Measurements from ENCODE around the gene RASAL2.
"Not testable (repeated sequence)": the region's sequence is repeated elsewhere in the genome, so short reads cannot be mapped to it uniquely, and the experiment has no call there.

The RASAL2 gene

GRCh38 chr1:178344513-178345091 lies 250.7 kb downstream of the RASAL2 start:
- peak; percentile 87 to 89 for DNase-seq (ENCODE audit: low read depth in 2 of 2)

- DNase-seq (ENCODE audit: low read depth in 2 of 2): no peak
Measured at GRCh38 chr1:178345238-178345637, 251.3 kb downstream of the RASAL2 start.

- no peak for DNase-seq (ENCODE audit: low read depth in 2 of 2)
Measured at GRCh38 chr1:178345807-178346206, 251.9 kb downstream of the RASAL2 start.

GRCh38 chr1:178349801-178350200 lies 255.9 kb downstream of the RASAL2 start:
- no peak for DNase-seq (ENCODE audit: low read depth in 2 of 2)

- not testable (repeated sequence) for DNase-seq (ENCODE audit: low read depth in 2 of 2)
Measured at GRCh38 chr1:178351911-178352310, 258.0 kb downstream of the RASAL2 start.

GRCh38 chr1:178352790-178353416 lies 259.0 kb downstream of the RASAL2 start:
- DNase-seq (ENCODE audit: low read depth in 2 of 2): no peak

- no peak for DNase-seq (ENCODE audit: low read depth in 2 of 2)
Measured at GRCh38 chr1:178353524-178353923, 259.6 kb downstream of the RASAL2 start.

- DNase-seq (ENCODE audit: low read depth in 2 of 2): no peak
Measured at GRCh38 chr1:178354816-178355215, 260.9 kb downstream of the RASAL2 start.

GRCh38 chr1:178356299-178356698 lies 262.4 kb downstream of the RASAL2 start:
- no peak for DNase-seq (ENCODE audit: low read depth in 2 of 2)

- no peak for DNase-seq (ENCODE audit: low read depth in 2 of 2)
Measured at GRCh38 chr1:178358456-178358855, 264.6 kb downstream of the RASAL2 start.

- DNase-seq (ENCODE audit: low read depth in 2 of 2): no peak
Measured at GRCh38 chr1:178360421-178360820, 266.5 kb downstream of the RASAL2 start.

GRCh38 chr1:178361847-178362246 lies 267.9 kb downstream of the RASAL2 start:
- DNase-seq (ENCODE audit: low read depth in 2 of 2): no peak

- peak; percentile 56 to 62 for DNase-seq (ENCODE audit: low read depth in 2 of 2)
Measured at GRCh38 chr1:178362747-178363146, 268.8 kb downstream of the RASAL2 start.

GRCh38 chr1:178364782-178365181 lies 270.9 kb downstream of the RASAL2 start:
- no peak for DNase-seq (ENCODE audit: low read depth in 2 of 2)

- no peak for DNase-seq (ENCODE audit: low read depth in 2 of 2)
Measured at GRCh38 chr1:178367151-178367550, 273.2 kb downstream of the RASAL2 start.

- no peak for DNase-seq (ENCODE audit: low read depth in 2 of 2)
Measured at GRCh38 chr1:178368208-178368607, 274.3 kb downstream of the RASAL2 start.

- DNase-seq (ENCODE audit: low read depth in 2 of 2): no peak
Measured at GRCh38 chr1:178371235-178371634, 277.3 kb downstream of the RASAL2 start.

- DNase-seq (ENCODE audit: low read depth in 2 of 2): no peak
Measured at GRCh38 chr1:178371933-178372388, 278.1 kb downstream of the RASAL2 start.

GRCh38 chr1:178374016-178374415 lies 280.1 kb downstream of the RASAL2 start:
- no peak for DNase-seq (ENCODE audit: low read depth in 2 of 2)

GRCh38 chr1:178376008-178376407 lies 282.1 kb downstream of the RASAL2 start:
- DNase-seq (ENCODE audit: low read depth in 2 of 2): no peak

GRCh38 chr1:178379807-178380206 lies 285.9 kb downstream of the RASAL2 start:
- DNase-seq (ENCODE audit: low read depth in 2 of 2): no peak

- no peak for DNase-seq (ENCODE audit: low read depth in 2 of 2)
Measured at GRCh38 chr1:178382372-178382771, 288.5 kb downstream of the RASAL2 start.

- DNase-seq (ENCODE audit: low read depth in 2 of 2): no peak
Measured at GRCh38 chr1:178385662-178386061, 291.8 kb downstream of the RASAL2 start.
